Naive B cell (primary cell): ENCODE measurements around the gene SNX25. TPM values are rescaled to one million over a fixed set of nuclear protein-coding genes. Genes with fewer than 3 reads are reported as not detected.

Source experiments
- ATAC-seq, 2 donors: fragments of 150-1000 bp; cut with Tn5 transposase; 2 replicates each; pipeline ENCODE4 v1.10.0; 2021; ENCODE audit warnings: low read depth in 2 of 2, mild to moderate bottlenecking in 2 of 2, moderate library complexity in 2 of 2
- DNase-seq: peaks from one replicate; pipeline ENCODE4 v3.0.0; 2022
- H3K27ac Mint-ChIP-seq, 6 donors: one replicate each; pipeline ENCODE4 v1.8.0; 2020 to 2022; ENCODE audit warnings: mild to moderate bottlenecking in 6 of 6, mixed read lengths in 6 of 6, moderate library complexity in 5 of 6, inconsistent platforms in 2 of 6
- H3K27me3 Mint-ChIP-seq, 3 donors: one replicate each; pipeline ENCODE4 v1.8.0; 2021 to 2022; ENCODE audit warnings: mixed read lengths in 3 of 3, mild to moderate bottlenecking in 1 of 3
- H3K36me3 Mint-ChIP-seq, 2 donors: one replicate each; pipeline ENCODE4 v1.8.0; 2020 to 2022; ENCODE audit warnings: mixed read lengths in 2 of 2, inconsistent platforms in 1 of 2, mild to moderate bottlenecking in 1 of 2
- H3K4me1 Mint-ChIP-seq, 3 donors: one replicate each; pipeline ENCODE4 v1.8.0; 2020 to 2022; ENCODE audit warnings: mixed read lengths in 3 of 3, inconsistent platforms in 1 of 3, mild to moderate bottlenecking in 1 of 3, moderate library complexity in 1 of 3
- H3K4me3 Mint-ChIP-seq, 8 donors: one replicate each; pipeline ENCODE4 v1.8.0; 2020 to 2022; ENCODE audit warnings: mild to moderate bottlenecking in 8 of 8, mixed read lengths in 8 of 8, moderate library complexity in 8 of 8, inconsistent platforms in 2 of 8
- H3K9me3 Mint-ChIP-seq, 7 donors: one replicate each; pipeline ENCODE4 v1.8.0; 2020 to 2022; ENCODE audit warnings: mixed read lengths in 7 of 7, mild to moderate bottlenecking in 5 of 7, inconsistent platforms in 2 of 7, moderate library complexity in 1 of 7
- polyA plus RNA-seq, 6 donors: library from polyadenylated mRNA; unstranded; fragments of 300-500 nt; fragmentation: Illumina TruSeq; gene quantifications; one replicate each; pipeline ENCODE4 v1.2.3, GENCODE V29; 2021; ENCODE audit warnings: low read depth in 6 of 6

The SNX25 gene
- 10 to 100 TPM; 10.8 to 28.1 (median 16.8) TPM for polyA plus RNA-seq

DNA sequence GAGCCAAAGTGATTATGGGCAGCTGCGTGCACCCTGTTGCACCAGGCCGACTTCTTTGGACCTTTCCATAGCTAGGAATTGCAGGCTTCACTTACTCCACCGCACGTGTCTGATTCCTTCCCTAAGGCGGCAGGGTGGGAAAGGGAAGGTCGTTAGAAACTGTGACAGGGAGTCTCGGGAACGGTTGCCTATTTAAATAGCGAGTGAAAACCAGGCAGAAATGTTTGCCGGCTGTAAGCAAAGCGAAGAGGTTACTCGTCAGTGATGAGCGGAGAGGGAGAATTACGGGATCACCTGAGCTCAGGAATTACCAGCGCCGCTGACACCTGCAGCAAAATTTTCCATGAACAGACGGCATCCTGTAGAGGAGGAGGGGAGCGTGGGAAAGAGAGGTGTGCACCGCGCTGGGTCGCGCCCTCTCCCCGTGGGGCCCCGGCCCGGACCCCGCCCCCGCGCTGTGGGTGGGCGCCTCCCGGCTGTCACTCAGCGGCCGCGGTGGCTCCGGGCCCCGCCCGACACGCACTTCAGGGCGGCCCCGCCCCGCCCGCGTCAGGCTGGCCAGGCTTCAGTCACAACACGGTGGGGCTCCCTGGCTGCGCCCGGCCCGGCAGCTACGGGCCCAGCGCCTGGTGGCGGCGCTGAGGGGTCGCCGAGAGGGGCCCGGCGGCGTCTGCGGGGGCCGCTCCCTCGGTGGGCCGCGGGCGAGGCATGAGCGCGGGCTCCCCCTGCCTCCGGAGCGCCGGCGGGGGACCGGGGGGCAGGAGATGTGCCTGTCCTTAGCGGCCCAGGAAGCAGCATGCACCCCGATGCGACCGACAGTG, at the start of gene SNX25:
Gene SNX25, plus strand, starts transcription at position 568 of the 821 bp plus-strand sequence. Its CDS starts 229 bp downstream, at position 797.
- Mint-ChIP-seq H3K4me3 (peak within 1 kb of the TSS; percentile 89 to 98 (median 96)), H3K36me3 (no peaks in the 10 kb centered on the region), H3K27me3 (no peaks in the 10 kb centered on the region), H3K27ac (peak within 1 kb of the TSS; percentile 87 to 99 (median 96)), H3K4me1 (peaks cover 51 to 66% (median 58%) of the 10 kb centered on the region in 3 donors), H3K9me3 (no peaks in the 10 kb centered on the region)
- ATAC-seq: peak; percentile 81 to 84
- peak; percentile 93 for DNase-seq

DNA sequence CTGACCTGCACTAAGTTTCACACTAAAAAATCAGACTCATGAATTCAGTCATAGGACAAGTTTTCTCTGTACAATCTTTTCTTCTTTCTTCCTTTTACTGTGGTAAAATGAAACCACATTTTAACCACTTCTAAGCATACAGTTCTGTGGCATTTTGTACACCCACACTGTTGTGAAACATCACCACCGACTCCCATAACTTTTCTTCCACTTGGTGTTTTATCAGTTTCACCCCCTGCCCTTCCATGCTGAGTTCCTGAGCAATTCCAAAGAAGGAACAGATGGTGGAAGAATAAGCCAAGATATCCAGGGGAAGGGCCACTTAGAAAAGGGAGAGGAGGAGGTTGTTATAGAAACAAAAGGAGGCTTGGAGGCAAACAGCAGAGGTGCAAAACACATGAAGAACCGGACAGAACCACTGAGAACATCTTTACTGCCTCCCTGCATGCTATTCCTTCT, 43.8 kb upstream of the SNX25 start:
- H3K27ac Mint-ChIP-seq: peak overlapping the region in 1 of 6 donors; percentile 65
- peaks cover 8 to 27% of the 10 kb centered on the region in 2 donors for H3K36me3 Mint-ChIP-seq
- no peak overlapping the region for H3K4me3 Mint-ChIP-seq
- DNase-seq: no peak
- no peak for ATAC-seq
- H3K9me3 Mint-ChIP-seq: no peaks in the 10 kb centered on the region
- no peaks in the 10 kb centered on the region for H3K27me3 Mint-ChIP-seq
- H3K4me1 Mint-ChIP-seq: peaks cover 0 to 7% (median 0%) of the 10 kb centered on the region in 3 donors

DNA sequence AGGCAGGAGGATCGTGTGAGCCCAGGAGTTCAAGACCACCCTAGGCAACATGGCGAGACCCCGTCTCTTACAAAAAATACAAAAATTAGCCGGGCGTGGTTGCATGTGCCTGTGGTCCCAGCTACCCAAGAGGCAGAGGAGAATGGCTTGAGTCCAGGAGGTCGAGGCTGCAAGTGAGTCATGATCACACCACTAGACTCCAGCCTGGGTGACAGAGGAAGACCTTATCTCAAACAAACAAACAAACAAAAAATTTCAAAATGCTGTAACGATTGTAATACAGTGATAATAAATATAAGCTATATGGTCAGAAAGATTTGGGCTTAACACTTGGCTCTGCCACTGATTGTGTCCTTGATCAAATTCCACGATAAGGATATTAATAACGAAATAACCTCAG, 42.2 kb upstream of the SNX25 start:
- Mint-ChIP-seq H3K27ac (no peak overlapping the region), H3K4me1 (peaks cover 10 to 14% (median 12%) of the 10 kb centered on the region in 3 donors), H3K9me3 (no peaks in the 10 kb centered on the region), H3K27me3 (no peaks in the 10 kb centered on the region), H3K4me3 (no peak overlapping the region), H3K36me3 (peaks cover 8 to 15% of the 10 kb centered on the region in 2 donors)
- no peak for ATAC-seq
- DNase-seq: no peak

GRCh38 chr4:185171373-185172071, 37.9 kb upstream of the SNX25 start:
- no peaks in the 10 kb centered on the region for H3K27me3 Mint-ChIP-seq
- no peak for DNase-seq
- H3K4me3 Mint-ChIP-seq: peak overlapping the region in 6 of 8 donors; percentile 0 to 45 (median 2)
- H3K4me1 Mint-ChIP-seq: peaks cover 9 to 16% (median 10%) of the 10 kb centered on the region in 3 donors
- no peaks in the 10 kb centered on the region for H3K9me3 Mint-ChIP-seq
- peaks cover 10 to 13% of the 10 kb centered on the region in 2 donors for H3K36me3 Mint-ChIP-seq
- peak overlapping the region; percentile 0 to 89 (median 10) for H3K27ac Mint-ChIP-seq
- peak; percentile 67 to 68 for ATAC-seq

DNA sequence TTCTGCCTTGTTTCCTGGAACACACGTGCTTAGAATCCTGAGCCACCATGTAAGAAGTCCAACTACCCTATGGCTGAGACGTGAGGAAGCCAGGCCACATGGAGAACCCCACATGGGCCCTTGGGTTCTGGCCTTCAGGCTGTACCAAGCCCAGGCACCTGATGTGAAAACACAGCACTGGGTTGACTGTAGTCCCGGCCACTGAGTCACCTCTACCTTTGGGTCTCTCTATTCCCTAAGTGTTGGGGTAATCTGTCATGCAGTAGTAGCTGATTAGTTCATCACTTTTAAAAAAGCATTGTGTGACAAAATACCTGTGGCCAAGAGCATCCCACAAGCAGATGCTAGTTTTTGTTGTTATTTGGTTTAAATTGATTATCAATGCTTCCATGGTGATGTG, 29.9 kb upstream of the SNX25 start:
- H3K27ac Mint-ChIP-seq: no peak overlapping the region
- peaks cover 4 to 6% (median 6%) of the 10 kb centered on the region in 3 donors for H3K4me1 Mint-ChIP-seq
- H3K4me3 Mint-ChIP-seq: no peak overlapping the region
- no peaks in the 10 kb centered on the region for H3K9me3 Mint-ChIP-seq
- DNase-seq (no peak), ATAC-seq (no peak)
- peaks cover 5 to 7% of the 10 kb centered on the region in 2 donors for H3K36me3 Mint-ChIP-seq
- H3K27me3 Mint-ChIP-seq: no peaks in the 10 kb centered on the region

GRCh38 chr4:185182239-185182638, 27.2 kb upstream of the SNX25 start:
- ATAC-seq (no peak), DNase-seq (no peak)
- H3K4me3 Mint-ChIP-seq: no peak overlapping the region
- peaks cover 4 to 17% (median 6%) of the 10 kb centered on the region in 3 donors for H3K4me1 Mint-ChIP-seq
- no peaks in the 10 kb centered on the region for H3K9me3 Mint-ChIP-seq
- H3K27me3 Mint-ChIP-seq: no peaks in the 10 kb centered on the region
- H3K27ac Mint-ChIP-seq: peak overlapping the region in 1 of 6 donors; percentile 42
- peaks cover 0 to 7% of the 10 kb centered on the region in 2 donors for H3K36me3 Mint-ChIP-seq

GRCh38 chr4:185183622-185184281, 25.6 kb upstream of the SNX25 start:
- H3K4me3 Mint-ChIP-seq: no peak overlapping the region
- DNase-seq: peak; percentile 61

GRCh38 chr4:185186769-185187168, 22.6 kb upstream of the SNX25 start:
- DNase-seq (no peak), ATAC-seq (no peak)
- H3K4me3 Mint-ChIP-seq: no peak overlapping the region
- peak overlapping the region in 1 of 6 donors; percentile 39 for H3K27ac Mint-ChIP-seq
- H3K36me3 Mint-ChIP-seq: peaks cover 11 to 14% of the 10 kb centered on the region in 2 donors
- H3K27me3 Mint-ChIP-seq: no peaks in the 10 kb centered on the region
- peaks cover 6 to 22% (median 20%) of the 10 kb centered on the region in 3 donors for H3K4me1 Mint-ChIP-seq
- no peaks in the 10 kb centered on the region for H3K9me3 Mint-ChIP-seq

More at GRCh38 chr4:185183622-185184281, 25.6 kb upstream of the SNX25 start:
- no peak overlapping the region for H3K27ac Mint-ChIP-seq
- H3K4me1 Mint-ChIP-seq: peaks cover 6 to 14% (median 7%) of the 10 kb centered on the region in 3 donors
- ATAC-seq: peak; percentile 71 to 76
- no peaks in the 10 kb centered on the region for H3K9me3 Mint-ChIP-seq
- no peaks in the 10 kb centered on the region for H3K27me3 Mint-ChIP-seq
- peaks cover 0 to 10% of the 10 kb centered on the region in 2 donors for H3K36me3 Mint-ChIP-seq

GRCh38 chr4:185189606-185190305, 19.6 kb upstream of the SNX25 start:
- H3K27ac Mint-ChIP-seq: no peak overlapping the region

GRCh38 chr4:185190306-185190856, 19.0 kb upstream of the SNX25 start:
- peak overlapping the region in 1 of 8 donors; percentile 16 for H3K4me3 Mint-ChIP-seq
- no peak for ATAC-seq
- no peaks in the 10 kb centered on the region for H3K9me3 Mint-ChIP-seq
- peaks cover 18 to 41% (median 29%) of the 10 kb centered on the region in 3 donors for H3K4me1 Mint-ChIP-seq
- DNase-seq: no peak
- peaks cover 8 to 11% of the 10 kb centered on the region in 2 donors for H3K36me3 Mint-ChIP-seq
- H3K27me3 Mint-ChIP-seq: no peaks in the 10 kb centered on the region
- H3K27ac Mint-ChIP-seq: peak overlapping the region in 2 of 6 donors; percentile 16 to 30

More at GRCh38 chr4:185189606-185190305, 19.6 kb upstream of the SNX25 start:
- Mint-ChIP-seq H3K36me3 (peaks cover 8 to 11% of the 10 kb centered on the region in 2 donors), H3K4me1 (peaks cover 13 to 37% (median 29%) of the 10 kb centered on the region in 3 donors), H3K27me3 (no peaks in the 10 kb centered on the region), H3K9me3 (no peaks in the 10 kb centered on the region), H3K4me3 (no peak overlapping the region)
- no peak for ATAC-seq
- no peak for DNase-seq

DNA sequence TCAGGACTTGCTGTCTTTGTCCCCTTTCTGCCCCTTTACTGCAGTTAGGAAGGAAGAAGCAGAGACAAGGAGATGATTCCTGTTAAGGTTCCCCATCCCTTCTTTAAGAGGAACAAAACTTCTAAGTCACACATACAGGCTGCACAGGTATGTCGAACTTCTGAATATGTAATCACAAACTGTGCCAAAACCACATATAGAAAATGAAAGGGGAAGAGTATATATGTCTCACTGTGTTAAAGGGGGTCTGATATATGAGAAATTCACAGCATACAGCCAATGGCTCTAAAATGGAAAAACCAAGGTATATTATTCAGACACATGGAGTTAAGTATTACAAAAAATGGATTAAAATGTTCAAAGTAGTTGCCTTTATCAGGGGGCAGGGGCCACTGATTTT, 17.3 kb upstream of the SNX25 start:
- Mint-ChIP-seq H3K4me3 (peak overlapping the region in 2 of 8 donors; percentile 3 to 58), H3K4me1 (peaks cover 20 to 41% (median 29%) of the 10 kb centered on the region in 3 donors)

More for the DNA sequence above, 17.3 kb upstream of the SNX25 start:
- Mint-ChIP-seq H3K27me3 (no peaks in the 10 kb centered on the region), H3K27ac (peak overlapping the region in 4 of 6 donors; percentile 33 to 79 (median 50)), H3K9me3 (no peaks in the 10 kb centered on the region), H3K36me3 (peaks cover 8 to 11% of the 10 kb centered on the region in 2 donors)
- ATAC-seq (peak; percentile 79 to 85), DNase-seq (peak; percentile 23)
